NOMO-1 treated with dmso at 0.1 percent for 144 hours (cell line): ENCODE results near the gene TBRG4.
"Not testable (repeated sequence)": the region's sequence is repeated elsewhere in the genome, so short reads cannot be mapped to it uniquely, and the experiment has no call there.

ENCODE experiments used
- DNase-seq: peaks from one replicate; lab custom pipeline; 2025; ENCODE audit not compliant: unreplicated experiment; lab: John Stamatoyannopoulos, UW

TBRG4 gene

GRCh38 chr7:45118292-45118691 is 6.8 kb upstream of the TBRG4 start:
- no peak for DNase-seq

DNA sequence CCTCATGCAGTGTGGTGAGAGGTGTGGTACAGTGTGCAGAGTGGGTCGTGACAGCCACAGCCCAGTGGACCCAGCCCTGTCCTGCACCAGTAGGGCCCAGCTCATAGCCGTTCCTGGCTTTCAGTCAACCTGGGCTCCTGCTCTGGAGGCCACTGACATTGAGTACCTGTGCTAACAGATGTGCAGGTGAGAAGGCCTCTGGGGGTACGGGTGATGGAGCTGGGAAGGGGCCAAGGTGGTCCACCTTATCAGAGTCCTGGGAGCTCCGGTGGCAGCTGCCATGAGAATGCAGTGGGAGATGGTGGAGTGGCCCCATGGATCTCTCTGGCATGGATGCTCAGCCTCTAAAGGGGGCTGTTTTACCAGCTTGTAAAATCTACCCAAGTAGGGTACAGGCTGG is 6.1 kb upstream of the TBRG4 start:
- DNase-seq: no peak

DNA sequence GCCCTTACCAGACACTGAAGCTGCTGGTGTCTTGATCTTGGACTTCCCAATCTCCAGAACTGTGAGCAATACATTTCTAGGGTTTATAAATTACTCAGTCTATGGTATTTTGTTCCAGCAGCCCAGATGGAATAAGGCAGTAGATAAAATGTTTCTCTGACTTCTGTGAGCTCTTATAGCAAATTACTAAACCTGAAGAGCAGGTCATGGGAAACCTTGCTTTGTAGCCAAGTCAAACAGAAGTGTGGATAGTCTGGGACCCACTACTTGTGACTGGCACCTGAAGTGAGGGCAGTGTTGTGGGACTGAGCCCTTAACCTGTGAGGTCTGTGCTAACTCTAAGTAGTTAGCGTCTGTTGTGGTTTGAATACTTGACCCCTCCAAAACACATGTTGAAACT is 4.6 kb upstream of the TBRG4 start:
- no peak for DNase-seq

GRCh38 chr7:45114926-45115325 is 3.4 kb upstream of the TBRG4 start:
- DNase-seq: no peak

- not testable (repeated sequence) for DNase-seq
Observed at GRCh38 chr7:45114257-45114656, 2.8 kb upstream of the TBRG4 start.

DNA sequence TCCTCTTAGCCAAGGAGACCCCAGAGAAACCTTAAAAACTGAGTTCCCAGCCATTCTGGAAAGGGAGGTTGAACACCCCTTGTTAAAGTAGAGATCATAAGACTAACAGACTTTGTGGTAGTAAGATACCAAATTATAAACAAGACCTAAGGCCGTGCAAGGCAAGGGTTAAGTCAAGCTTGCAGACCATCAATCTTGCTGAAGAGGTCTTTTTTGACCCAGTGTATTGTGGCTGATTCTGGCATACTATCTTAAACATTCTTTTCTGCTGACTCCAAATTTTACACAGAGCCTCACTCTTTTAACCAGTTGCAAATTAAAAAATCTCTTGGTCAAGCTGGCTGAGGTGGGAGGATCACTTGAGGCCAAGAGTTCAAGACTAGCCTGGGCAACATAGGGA is 1.2 kb upstream of the TBRG4 start:
- DNase-seq: no peak

DNA sequence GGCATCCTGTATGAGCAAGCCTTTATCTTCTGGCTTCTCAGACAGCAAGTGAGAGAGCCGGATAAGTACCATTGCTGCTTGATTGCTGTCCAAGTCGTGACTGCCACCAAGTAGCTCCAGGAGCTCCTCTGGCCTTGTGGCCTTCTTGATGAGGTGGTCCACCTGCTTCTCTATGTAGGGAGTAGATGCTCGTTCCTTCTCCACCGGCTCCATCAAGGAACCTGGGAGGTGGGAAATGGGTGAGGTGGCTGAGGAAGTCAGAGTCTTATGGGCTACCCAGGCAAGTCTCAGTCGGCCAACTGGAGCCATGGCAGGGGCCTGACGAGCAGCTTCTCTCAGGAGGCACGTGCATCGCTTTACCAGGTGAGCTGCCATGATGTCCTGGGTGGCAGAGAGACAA is 2.6 kb downstream of the TBRG4 start:
- DNase-seq: no peak

GRCh38 chr7:45107356-45107755 is 4.1 kb downstream of the TBRG4 start:
- no peak for DNase-seq

DNA sequence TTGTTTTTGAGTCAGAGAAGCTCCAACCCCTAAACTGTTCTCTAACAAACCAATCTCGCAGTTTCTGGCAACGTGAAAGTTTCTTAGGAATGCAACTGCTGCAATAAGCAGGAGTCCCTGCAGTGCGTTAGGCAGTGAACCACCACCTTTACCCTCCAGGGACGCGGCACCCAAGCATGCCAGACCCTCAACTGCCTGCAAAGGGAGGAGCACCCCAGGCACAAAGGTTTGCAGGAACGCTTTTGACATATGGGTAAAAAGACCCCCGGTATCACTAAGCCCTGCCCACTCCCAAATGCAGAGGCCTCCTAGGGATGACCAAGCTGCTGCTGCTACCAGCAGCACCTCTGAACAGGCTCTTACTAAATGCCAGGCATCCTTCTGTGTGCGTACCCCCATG is 4.7 kb downstream of the TBRG4 start:
- DNase-seq: no peak

GRCh38 chr7:45105588-45106188 is 5.8 kb downstream of the TBRG4 start:
- DNase-seq: no peak

DNA sequence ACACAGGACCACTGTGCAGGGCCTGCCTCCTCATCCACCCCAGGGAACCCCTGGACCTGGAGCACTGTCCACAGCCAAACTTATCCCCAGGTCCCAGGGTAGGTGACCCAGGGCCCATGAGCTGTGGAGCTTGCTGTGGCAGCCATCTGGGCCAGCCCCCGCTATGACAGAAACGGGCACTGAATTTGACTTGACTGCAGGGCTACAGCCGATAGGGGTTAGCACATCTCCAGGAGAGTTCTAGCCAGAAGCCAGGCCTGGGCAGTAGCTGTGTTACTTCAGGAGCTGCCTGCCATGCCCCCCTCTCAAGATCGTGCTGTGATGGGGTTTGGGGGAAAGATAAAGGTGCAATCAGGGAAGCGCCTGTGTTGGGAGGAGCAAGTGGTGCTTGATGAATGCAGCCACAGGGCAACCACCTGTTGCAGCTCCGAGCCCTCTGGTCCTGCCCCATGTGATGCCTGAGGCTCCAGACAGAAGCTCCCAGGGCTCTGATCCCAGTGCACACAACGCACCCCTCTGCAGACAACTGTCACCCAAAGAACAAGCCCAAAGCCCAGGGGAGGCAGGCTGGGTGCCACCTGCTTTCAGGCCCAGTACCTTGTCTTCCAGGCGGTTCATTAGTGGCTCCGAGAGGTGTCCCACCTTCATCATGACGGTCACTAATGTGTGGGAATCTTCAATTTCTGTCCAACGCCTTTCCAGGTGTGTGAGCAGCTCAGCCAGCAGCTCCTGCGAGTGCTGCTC is 6.5 kb downstream of the TBRG4 start:
- no peak for DNase-seq

DNA sequence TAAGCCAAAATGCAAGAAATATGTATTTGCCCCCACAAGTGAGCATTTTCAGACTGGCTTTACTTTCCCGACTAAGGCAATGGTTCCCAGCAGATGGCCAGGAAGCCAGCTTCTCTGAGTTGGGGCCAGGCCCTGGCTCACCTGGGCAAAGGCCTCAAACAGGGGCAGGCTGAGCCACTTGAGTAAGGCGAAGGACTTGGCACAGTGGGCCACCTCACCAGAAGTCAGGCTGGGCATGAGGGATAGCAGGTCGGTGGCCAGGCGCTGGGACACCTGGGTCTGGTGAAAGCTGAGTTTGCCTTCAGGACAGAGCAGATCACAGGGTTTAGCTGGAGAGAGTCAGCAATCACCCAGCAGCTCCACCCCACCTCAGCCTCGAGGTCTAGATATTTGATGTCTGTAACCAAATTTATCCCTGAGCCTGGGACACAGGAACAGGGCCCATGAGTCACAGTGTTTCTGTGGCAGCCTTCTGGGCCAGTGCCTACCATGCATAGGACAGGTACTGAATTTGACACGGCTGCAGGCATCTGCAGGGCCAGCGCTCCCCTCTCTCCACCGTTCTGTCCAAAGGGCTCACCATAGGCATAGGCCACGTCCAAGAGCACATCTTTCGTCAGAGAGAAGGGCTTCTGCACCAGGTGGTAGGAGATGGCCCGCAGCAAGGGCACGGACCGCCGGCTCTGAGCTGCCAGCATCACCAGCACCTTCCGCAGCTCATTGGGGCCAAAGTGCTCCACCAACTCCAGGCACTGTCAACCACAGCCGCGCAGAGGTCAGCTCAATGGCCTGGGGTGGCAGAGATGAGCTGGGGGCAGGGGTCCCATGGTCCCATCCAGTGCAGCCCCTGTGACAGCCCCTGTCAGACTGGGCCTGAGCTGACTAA is 7.3 kb downstream of the TBRG4 start:
- no peak for DNase-seq

GRCh38 chr7:45102785-45103712 is 8.4 kb downstream of the TBRG4 start:
- no peak for DNase-seq

DNA sequence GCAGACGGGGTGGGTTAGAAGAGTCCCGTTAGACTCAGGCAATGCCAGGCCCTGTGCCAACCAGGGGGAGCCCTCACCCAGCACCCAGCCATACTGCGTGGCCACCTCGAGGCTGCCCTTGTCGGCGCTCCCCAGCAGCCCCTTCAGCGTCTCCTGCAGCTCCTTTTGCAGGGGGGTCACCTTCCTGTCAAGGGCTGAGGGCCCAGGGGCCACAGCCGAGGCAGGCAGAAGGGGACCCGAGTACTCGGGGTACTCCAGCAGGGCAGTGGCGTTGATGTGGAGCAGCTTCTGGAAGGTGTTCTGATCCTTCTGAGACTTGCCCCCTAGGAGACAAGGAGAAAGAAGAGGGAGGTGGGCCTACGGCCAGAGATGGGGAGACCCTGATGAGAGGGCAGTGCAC is 9.7 kb downstream of the TBRG4 start:
- no peak for DNase-seq

- DNase-seq: no peak
Observed at GRCh38 chr7:45100761-45101480, 10.6 kb downstream of the TBRG4 start.

GRCh38 chr7:45099891-45100760 is 11.4 kb downstream of the TBRG4 start:
- DNase-seq: no peak

DNA sequence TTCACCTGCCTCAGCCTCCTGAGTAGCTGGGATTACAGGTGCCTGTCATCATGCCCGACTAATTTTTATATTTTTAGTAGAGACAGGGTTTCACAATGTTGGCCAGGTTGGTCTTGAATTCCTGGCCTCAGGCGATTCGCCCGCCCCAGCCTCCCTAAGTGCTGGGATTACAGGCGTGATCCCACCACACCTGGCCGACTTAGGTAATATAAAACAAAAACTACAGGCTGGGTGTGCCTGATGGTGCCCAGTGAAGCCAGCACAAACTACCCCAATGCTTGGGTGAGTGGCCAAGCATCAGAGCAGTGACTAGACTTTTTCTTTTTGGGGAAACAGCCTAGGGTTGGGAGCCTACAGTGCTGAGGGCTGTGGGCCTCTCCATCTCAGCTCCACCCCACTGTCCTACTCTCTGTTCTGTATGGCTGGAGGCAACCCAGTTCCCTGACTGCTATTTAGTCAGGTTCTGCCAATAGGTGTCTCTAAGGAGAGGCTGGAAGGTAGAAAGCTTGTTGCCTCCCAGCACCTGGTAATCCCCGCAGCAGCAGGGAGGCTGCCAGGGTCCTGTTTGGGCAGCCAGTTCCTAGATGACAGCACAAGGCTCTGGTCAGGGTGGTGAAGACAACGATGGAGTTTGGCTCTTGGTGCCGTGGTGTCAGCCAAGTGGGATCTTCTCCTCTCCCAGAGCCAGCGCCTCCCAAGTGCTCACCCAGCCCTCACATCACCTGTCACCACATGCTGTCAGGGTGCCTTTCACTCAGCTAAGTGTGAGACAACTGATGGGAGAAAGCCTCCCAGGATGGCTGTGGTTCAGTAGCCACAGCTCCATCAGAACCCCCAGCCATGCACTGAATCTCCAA is 12.3 kb downstream of the TBRG4 start:
- DNase-seq: no peak

GRCh38 chr7:45092931-45093235 is 18.6 kb downstream of the TBRG4 start:
- DNase-seq: no peak
